Activated gamma-delta T cell (primary cell): ENCODE data around the gene RUSF1.
"Not testable (repeated sequence)": the region's sequence is repeated elsewhere in the genome, so short reads cannot be mapped to it uniquely, and the experiment has no call there.

Experiments
- DNase-seq: peaks from one replicate; lab custom pipeline; 2025; lab: John Stamatoyannopoulos, UW

The RUSF1 gene

DNA sequence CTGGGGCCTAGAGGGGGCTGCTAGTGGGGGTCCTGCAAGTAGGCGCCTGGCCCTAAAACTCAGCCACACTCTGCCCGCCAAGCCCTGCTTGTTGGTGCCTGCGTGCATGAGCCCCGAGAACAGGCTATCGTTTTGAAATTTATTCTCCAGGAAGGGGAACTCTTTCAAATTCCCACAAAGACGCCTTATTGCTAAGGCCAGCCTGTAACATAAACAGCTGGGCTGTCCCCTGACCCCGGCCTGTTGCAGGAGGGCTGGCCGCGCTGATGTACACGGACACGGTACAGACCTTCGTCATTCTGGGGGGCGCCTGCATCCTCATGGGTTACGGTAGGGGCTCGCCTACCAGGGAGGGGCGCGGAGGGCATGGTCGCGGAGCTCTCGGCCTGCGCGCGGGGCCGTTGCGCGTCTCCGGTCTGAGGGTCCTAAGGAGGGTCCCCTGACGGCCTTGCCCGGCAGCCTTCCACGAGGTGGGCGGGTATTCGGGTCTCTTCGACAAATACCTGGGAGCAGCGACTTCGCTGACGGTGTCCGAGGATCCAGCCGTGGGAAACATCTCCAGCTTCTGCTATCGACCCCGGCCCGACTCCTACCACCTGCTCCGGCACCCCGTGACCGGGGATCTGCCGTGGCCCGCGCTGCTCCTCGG, 21.0 kb downstream of the RUSF1 start:
- no peak for DNase-seq

DNA sequence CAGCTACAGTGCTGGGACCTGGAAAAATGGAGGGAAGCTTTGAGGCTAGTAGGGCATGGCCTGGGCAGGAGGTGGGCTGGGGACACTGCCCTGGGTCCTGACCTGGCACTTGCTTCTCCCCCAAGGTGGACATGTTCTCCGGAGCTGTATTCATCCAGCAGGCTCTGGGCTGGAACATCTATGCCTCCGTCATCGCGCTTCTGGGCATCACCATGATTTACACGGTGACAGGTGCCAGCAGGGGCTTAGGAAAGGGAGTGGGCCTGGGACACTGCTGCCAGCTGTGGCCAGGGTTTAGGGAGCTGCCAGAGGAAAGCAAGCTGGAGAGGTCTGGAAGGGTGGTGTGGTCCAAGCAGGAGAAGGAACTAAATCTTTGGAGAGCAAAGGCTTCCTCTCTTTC, 22.1 kb downstream of the RUSF1 start:
- DNase-seq, result no peak

DNA sequence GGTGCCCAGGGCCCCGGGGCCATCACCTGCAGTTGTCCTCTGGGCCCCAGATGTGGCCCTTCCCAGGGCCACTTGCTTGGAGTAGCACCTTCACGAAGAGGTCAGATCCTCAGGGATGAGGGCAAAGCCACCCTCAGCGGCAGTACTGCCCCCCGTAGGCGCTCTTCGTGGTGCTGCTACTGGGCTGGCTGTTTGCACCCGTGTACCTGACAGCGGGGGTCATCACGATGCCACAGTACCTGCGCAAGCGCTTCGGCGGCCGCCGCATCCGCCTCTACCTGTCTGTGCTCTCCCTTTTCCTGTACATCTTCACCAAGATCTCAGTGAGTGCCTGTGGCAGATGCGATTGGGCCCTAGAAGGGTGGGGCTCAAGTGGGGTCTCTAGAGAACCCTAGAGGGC, 22.6 kb downstream of the RUSF1 start:
- no peak for DNase-seq

DNA sequence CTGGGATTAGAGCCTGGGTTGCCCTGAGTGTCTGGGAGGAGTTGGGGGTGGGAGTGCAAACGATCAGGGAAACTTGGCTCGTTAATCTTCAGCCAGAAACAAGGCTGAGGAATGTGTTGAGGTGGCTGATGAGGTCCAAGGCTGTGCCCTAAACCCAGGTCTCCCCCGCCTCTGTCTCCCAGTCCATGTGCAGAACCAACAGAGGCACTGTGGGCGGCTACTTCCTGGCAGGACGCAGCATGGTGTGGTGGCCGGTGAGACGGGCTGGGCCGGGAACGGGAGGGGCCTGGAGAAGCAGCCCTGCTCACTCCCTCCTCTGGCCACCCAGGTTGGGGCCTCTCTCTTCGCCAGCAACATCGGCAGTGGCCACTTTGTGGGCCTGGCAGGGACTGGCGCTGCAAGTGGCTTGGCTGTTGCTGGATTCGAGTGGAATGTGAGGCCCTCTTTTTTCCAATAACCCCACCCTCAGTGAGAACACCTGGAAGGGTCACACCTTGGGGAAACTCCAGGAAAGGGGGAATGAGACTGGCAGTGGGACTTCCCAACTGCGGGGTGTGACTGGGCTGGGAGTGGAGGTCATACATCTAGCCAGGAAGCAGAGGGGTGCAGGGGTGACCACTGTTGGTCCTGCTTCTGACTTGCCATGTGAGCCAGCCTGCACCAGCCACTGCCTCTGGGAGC, 23.6 kb downstream of the RUSF1 start:
- no peak for DNase-seq

DNA sequence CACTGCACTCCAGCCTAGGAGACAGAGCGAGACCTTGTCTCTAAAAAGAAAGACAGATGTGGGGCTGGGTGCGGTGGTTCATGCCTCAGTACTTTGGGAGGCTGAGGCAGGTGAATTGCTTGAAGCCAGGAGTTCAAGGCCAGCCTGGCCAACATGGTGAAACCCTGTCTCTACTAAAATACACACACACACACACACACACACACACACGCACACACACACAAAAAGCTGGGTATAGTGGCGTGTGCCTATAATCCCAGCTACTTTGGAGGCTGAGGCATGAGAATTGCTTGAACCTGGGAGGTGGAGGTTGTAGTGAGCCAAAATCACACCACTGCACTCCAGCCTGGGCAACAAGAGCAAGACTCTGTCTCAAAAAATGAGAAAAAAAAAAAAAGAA, 24.1 kb downstream of the RUSF1 start:
- DNase-seq, result not testable (repeated sequence)

DNA sequence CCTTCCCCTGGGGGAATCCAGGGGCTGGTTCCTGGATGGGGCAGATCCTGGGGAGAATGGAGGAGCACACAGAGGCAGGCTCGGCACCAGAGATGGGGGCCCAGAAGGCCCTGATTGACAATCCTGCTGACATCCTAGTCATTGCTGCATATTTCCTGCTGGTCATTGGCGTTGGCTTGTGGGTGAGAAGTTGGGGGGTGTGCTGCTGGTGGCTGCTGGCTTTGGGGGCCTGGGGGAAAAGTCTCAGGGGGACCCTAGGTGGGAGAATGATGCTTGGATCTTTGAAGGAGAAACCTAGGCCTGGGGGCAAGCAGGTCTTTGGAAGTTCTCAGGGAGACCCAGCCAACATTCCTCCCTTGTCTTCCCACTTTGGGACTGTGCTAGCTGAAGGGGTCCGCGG, 25.1 kb downstream of the RUSF1 start, which contains the start of gene SLC5A2:
SLC5A2 (plus strand) TSS at position 43 of the 400 bp plus-strand sequence; CDS start at position 57, 14 bp downstream.
- no peak for DNase-seq

DNA sequence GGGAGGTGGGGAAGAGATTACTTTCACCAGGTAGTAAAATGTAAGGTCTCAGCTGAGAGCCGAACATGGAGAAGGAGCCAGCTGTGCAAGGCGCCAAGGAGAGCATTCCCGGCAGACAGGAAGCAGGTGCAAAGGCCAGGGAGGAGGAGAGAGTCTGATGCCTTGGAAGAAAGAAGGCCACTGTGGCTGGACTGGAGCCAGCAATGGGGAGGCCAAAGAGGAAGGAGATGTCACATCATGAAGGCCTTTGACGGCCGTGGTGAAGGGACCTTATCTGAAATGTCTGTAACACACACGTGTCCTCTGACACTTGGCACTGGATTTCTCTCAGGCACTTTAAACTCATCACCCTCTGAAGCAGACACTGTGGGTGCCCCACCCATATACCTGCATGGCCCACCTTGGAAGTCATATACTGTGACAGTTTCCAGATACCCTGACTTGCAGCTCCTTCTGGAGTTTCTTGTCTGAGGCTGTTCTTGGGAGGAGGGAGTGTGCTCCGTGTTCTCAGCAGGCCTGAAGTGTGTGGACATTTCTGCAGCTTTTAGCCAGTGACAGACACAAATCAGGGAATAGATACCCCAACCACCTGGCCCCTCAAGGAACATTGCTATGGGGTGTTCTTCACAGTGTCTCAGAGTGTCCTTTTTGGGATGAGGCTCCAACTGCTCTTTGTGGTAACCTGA, 27.2 kb downstream of the RUSF1 start:
- no peak for DNase-seq

DNA sequence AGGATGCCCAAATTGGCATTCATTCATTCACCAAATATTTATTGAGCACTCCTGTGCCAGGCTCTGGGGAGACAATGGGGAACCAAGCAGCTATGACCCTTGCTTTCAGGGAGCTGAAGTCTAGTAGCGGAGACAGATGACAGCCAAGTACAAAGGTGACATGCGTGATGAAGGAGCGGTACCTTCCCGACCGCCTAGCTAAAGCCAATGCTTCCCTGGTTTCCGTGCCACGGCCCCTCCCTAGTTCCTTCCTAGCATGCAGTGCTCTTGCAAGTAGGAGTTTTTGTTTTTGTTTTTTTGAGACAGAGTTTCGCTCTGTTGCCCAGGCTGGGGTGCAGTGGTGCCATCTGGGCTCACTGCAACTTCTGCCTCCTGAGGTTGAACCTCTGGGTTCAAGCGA, 28.4 kb downstream of the RUSF1 start:
- no peak for DNase-seq

DNA sequence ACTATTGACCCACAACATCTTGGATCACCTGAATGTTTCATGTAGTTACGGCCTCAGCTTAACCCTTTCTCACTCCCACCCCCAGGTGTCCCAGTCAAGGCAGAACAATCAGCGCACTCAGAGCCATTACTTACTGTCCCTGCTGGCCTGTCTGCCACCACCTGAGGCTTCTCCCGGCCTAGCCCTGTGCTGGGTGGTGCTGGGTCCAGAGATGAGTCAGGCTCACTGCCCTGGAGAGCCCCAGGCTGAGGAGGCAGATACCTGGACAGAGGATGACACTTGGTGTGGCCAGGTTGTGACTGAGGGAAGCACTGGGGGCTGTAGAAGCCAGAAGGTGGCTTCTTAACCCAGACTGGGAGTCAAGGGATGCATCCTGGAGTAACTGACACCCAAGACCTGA, 29.2 kb downstream of the RUSF1 start:
- DNase-seq, result no peak

DNA sequence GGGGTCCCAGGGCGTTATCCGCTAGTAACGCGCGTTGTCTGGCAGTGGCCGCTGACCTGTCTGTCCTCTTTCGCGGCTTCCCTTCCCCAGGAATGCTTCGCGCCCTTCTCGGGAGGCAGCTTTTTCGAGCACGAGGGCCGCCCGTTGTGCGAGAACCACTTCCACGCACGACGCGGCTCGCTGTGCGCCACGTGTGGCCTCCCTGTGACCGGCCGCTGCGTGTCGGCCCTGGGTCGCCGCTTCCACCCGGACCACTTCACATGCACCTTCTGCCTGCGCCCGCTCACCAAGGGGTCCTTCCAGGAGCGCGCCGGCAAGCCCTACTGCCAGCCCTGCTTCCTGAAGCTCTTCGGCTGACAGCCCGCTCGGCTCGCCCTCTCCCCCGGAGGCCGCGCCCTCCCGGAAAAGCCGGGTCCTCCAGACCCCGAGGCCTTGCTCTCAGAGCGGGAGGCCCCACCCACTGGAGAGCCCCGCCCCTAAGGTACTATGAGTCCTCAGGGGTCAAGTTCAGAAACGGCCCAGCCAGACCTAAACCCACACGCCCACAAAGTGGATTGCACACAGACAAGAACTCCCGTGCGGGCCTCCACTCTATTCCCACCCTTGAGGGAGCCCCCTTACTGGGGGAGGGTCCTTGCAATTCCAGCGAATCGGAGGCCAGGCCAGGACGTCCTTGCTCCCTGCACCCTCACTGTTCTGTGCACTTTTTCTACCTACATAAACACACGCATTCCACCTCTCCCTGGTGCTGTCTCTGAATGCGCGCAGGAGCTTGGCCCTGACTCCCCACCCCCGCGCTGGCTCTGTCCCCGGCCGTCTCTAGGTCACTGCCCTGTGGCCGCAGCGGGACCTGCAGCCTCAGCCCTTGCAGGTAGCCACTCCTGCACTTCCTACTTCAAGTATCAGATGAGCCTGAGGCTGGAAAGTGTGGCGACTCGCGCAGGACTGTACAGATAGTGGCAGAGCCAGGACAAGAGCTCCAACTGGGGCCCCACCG, 30.7 kb downstream of the RUSF1 start:
- DNase-seq, result no peak

DNA sequence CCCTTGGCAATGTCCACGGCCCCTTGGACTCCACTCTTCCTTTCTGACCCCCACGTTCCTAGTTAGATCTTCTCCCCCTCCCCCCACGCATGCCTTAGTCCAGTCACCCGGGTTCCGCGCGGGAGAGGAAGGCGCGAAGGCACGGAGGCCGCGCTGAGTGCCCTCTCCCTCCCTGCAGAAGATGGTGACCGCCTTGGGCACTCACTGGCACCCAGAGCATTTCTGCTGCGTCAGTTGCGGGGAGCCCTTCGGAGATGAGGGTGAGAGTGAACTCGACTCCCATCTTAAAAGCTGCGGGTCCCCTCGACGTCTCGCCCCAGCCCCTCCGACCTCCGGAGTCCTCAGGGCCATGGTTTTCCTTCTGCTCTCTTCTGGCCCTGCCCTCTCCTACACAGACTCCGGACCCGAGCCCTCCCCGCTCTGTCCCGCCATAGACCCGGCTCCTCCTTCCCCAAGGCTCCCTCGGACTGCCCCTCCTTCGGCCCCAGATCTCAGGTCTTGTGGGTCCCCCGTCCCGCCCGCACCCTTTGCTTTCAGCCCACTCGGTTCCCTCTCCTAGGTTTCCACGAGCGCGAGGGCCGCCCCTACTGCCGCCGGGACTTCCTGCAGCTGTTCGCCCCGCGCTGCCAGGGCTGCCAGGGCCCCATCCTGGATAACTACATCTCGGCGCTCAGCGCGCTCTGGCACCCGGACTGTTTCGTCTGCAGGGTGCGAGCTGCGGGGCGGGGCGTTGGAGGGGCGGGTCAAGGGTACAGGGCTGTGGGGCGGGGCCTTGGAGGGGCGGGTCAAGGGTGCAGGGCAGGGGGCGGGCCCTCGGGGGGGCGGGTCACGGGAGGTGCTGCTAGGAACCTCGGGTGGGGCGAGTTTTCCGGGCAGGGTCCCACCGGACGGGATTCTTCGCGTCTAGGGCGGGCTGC, 31.6 kb downstream of the RUSF1 start:
- peak; percentile 71 for DNase-seq

DNA sequence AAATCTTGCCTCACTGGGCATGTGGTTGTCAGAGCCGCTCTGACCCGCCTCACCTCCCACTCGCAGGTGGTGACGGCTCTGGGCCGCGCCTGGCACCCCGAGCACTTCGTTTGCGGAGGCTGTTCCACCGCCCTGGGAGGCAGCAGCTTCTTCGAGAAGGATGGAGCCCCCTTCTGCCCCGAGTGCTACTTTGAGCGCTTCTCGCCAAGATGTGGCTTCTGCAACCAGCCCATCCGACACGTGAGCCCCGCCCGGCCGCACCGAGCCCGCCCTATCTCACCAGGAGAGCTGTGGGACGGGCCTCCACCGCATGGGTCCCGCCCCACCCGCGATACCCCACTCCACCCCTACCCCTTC, 32.3 kb downstream of the RUSF1 start:
- no peak for DNase-seq

DNA sequence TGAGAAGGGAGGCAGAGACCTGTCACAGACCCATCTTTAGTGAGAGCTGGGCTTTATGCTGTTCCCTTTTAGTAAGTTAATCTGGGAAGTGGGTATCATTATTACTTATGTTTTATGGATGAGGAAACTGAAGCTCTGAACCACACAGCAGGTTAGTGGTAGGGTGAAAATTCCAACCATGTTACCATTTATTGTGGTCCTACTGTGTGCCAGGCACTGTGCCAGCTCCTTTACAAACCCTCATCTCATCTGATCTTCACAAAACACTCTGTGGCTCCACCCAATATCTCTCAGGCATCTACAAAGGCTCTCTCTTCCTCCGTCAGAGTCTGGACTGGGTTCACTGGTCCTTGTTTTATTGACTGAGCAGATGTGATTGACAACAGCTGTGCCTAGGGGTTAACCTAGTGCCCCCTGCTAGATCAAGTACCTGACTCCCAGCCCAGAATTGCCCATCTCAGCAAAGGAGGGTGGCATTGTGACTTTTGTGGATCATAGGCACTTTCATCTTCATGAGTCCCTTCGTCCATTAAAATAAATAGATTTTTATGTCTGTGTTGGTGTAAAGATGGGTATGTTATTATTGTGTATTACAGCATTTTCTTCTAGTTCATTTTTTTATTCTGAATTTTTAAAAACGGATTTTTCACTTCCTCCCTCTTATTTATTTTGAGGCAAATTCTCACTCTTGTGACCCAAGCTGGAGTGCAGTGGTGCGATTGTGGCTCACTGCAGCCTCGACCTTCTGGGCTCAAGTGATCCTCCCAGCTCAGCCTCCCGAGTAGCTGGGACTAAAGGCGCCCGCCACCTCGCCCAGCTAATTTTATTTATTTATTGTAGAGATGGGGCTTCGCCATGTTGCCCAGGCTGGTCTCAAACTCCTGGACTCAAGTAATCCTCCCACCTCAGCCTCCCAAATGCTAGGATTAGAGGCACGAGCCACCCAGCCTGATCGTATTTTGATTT, 33.1 kb downstream of the RUSF1 start:
- no peak for DNase-seq

DNA sequence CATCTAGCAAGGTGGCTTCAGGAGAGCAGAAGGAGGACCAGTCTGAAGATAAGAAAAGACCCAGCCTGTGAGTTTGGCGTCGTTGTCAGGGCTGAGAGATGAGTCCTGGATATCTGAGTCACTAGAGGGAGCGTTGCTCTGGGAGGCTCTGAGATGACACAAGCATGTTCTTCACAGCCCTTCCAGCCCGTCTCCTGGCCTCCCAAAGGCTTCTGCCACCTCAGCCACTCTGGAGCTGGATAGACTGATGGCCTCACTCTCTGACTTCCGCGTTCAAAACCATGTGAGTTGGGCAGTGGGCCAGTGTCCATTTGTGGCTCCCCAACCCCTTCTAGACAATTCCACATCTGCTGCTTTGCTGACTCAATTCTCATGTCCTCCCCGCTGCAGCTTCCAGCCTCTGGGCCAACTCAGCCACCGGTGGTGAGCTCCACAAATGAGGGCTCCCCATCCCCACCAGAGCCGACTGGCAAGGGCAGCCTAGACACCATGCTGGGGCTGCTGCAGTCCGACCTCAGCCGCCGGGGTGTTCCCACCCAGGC, 33.9 kb downstream of the RUSF1 start:
- no peak for DNase-seq

DNA sequence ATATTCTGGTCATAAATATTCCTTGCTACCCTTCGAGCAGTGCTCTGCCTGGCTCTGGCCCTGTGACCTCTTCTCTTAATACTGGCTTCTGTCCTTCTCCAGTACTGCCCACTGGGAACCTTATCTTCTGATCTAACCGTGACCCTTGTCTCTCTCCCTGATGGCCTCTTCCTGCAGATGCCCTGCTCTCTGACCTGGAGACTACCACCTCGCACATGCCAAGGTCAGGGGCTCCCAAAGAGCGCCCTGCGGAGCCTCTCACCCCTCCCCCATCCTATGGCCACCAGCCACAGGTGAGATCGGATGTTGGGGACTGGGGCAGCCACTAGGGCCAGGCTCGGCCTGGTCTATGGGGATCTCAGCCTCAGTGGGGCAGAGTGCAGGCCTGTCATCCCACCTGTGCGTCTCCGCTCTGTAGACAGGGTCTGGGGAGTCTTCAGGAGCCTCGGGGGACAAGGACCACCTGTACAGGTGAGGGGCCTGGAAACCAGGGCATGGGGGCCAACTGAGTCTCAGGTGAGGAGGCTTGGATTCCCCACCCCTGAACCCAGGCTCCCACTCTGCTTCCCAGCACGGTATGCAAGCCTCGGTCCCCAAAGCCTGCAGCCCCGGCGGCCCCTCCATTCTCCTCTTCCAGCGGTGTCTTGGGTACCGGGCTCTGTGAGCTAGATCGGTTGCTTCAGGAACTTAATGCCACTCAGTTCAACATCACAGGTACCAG, 34.8 kb downstream of the RUSF1 start:
- DNase-seq, result no peak

DNA sequence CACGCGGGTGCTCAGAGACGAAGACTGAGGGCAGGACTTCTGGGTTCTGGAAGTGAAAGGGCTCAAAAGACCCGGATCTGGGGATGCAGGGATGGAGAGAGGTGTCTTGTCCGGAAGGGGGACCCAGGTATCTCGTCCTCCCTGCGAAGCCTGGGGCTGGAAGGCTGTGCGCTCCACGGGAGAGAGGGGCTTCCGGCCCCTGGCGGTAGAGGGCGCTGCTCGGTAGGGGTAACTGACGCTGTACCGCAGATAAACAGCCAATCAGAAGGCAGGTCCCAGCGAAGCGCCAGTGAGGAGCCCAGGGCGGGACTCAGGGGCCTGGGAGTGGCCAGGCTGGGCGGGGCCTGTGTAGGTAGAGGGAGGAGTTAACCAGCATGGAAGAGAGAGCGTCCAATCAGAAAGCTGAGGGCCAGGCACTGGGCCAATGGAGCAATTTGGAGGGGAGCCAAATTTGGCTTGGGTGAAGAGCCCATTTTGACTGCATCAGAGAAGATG, 35.4 kb downstream of the RUSF1 start:
- DNase-seq, result no peak

DNA sequence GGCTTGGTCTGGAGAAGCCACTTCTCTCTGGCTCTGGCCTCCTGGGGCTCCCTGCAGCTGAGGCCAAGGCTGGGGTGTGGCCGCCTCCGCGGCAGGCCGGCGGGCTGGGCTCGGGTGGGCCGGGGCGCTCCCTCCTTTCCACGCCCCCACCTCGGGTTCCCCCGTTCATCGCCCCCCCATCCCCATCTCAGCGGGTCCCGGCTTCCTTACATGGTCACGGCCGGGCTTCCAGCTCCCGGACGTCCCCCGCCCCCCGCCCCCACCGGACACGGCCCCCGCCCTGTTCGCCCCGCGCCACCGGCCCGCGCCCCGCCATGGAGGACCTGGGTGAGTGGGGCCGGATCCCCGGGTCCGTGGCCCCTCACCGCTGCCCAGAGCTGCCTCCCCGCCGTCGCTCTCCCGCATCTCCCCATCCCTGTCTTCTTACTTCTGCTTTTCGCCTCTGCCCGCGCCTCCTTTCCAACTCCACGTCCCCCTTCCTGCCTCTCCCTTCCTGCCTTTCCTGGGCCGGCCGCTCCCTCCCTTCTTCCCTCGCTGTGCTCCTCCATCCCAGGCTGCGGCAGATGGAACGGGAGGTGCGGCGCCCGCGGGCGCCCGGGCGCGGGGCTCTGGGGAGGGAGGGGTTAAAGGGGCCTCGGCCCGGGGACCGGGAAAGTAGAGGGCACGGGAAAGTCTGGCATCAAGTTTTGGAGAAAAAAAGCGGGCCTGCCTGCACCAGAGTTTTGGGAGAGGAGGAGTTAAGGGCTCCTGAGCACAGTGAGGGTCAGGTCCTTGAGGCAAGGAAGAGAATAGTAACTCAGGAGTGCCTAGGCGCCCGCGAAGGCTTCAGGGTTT, 36.1 kb downstream of the RUSF1 start, which contains the start of gene TGFB1I1:
TGFB1I1 (plus strand) TSS at position 278 of the 834 bp plus-strand sequence; CDS start at position 315, 37 bp downstream.
- no peak for DNase-seq
